ENCODE measurements around the gene GALNT17. TPM values are rescaled to one million over a fixed set of nuclear protein-coding genes. Genes with fewer than 3 reads are reported as not detected.

The GALNT17 gene
- total RNA-seq, 1 experiment from 2014 or later, result not detected

- no peak for ATAC-seq
- ChIA-PET CTCF (no interaction called here), POLR2A (no interaction called here)
Observed at GRCh38 chr7:71665716-71666115, 533.8 kb downstream of the GALNT17 start.

GRCh38 chr7:71668572-71668971, 536.6 kb downstream of the GALNT17 start:
- no peaks in the 10 kb centered on the region for H3K9me3 ChIP-seq (ENCODE audit: control insufficient read depth, insufficient read depth, low read depth, low read length)
- H3K4me1 ChIP-seq (ENCODE audit: control insufficient read depth, insufficient read depth, low read length), result no peaks in the 10 kb centered on the region
- BruUV-seq (replicated peaks), result no TSS peak
- ChIA-PET POLR2A (no interaction called here), CTCF (no interaction called here)
- TF ChIP-seq, protein P1, sequence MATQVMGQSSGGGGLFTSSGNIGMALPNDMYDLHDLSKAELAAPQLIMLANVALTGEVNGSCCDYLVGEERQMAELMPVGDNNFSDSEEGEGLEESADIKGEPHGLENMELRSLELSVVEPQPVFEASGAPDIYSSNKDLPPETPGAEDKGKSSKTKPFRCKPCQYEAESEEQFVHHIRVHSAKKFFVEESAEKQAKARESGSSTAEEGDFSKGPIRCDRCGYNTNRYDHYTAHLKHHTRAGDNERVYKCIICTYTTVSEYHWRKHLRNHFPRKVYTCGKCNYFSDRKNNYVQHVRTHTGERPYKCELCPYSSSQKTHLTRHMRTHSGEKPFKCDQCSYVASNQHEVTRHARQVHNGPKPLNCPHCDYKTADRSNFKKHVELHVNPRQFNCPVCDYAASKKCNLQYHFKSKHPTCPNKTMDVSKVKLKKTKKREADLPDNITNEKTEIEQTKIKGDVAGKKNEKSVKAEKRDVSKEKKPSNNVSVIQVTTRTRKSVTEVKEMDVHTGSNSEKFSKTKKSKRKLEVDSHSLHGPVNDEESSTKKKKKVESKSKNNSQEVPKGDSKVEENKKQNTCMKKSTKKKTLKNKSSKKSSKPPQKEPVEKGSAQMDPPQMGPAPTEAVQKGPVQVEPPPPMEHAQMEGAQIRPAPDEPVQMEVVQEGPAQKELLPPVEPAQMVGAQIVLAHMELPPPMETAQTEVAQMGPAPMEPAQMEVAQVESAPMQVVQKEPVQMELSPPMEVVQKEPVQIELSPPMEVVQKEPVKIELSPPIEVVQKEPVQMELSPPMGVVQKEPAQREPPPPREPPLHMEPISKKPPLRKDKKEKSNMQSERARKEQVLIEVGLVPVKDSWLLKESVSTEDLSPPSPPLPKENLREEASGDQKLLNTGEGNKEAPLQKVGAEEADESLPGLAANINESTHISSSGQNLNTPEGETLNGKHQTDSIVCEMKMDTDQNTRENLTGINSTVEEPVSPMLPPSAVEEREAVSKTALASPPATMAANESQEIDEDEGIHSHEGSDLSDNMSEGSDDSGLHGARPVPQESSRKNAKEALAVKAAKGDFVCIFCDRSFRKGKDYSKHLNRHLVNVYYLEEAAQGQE (IDR thresholded peaks at IDR 0.05; ENCODE audit: insufficient read depth in 1 of 2, low read depth in 2 of 2, low read length in 1 of 2), result no peak
- TF ChIP-seq SIN3A (IDR thresholded peaks at IDR 0.05; ENCODE audit: borderline replicate concordance, insufficient read depth, low read depth, low read length) (no peak), CTCF (IDR thresholded peaks at IDR 0.05) (no peak), TCF7L2 (IDR thresholded peaks at IDR 0.05; ENCODE audit: low read depth, low read length) (no peak), POLR2AphosphoS5 (IDR thresholded peaks at IDR 0.05; ENCODE audit: low read depth, low read length) (no peak)
- no peaks in the 10 kb centered on the region for H3K36me3 ChIP-seq (ENCODE audit: control insufficient read depth, insufficient read depth, low read length)
- in situ Hi-C loops (cut with HindIII; ENCODE audit: low pct_unique_long_range_greater_than_20kb, low sequenced_read_pairs) (no loop called here), intact Hi-C loops (cut with micrococcal nuclease; ENCODE audit: unreplicated experiment) (no loop called here)
- H3K27ac ChIP-seq (ENCODE audit: low read length), result no peak overlapping the region
- H3K4me3 ChIP-seq (ENCODE audit: low read depth in 2 of 2, low read length in 2 of 2), result no peak overlapping the region
- H3K27me3 ChIP-seq (ENCODE audit: control insufficient read depth, insufficient read depth, low read length), result no peaks in the 10 kb centered on the region
- ATAC-seq (no peak), DNase-seq (ENCODE audit: low read depth, low spot score) (no peak)

More at GRCh38 chr7:71665716-71666115, 533.8 kb downstream of the GALNT17 start:
- H3K36me3 ChIP-seq (ENCODE audit: control insufficient read depth, insufficient read depth, low read length), result no peaks in the 10 kb centered on the region
- H3K27me3 ChIP-seq (ENCODE audit: control insufficient read depth, insufficient read depth, low read length), result no peaks in the 10 kb centered on the region
- intact Hi-C loops (cut with micrococcal nuclease; ENCODE audit: unreplicated experiment) (no loop called here), in situ Hi-C loops (cut with HindIII; ENCODE audit: low pct_unique_long_range_greater_than_20kb, low sequenced_read_pairs) (no loop called here)
- no peaks in the 10 kb centered on the region for H3K4me1 ChIP-seq (ENCODE audit: control insufficient read depth, insufficient read depth, low read length)
- BruUV-seq (replicated peaks), result no TSS peak
- no peak for TF ChIP-seq TCF7L2 (IDR thresholded peaks at IDR 0.05; ENCODE audit: low read depth, low read length)
- no peak for TF ChIP-seq SIN3A (IDR thresholded peaks at IDR 0.05; ENCODE audit: borderline replicate concordance, insufficient read depth, low read depth, low read length)
- no peak for TF ChIP-seq POLR2AphosphoS5 (IDR thresholded peaks at IDR 0.05; ENCODE audit: low read depth, low read length)
- no peak for TF ChIP-seq CTCF (IDR thresholded peaks at IDR 0.05)
- TF ChIP-seq, protein P1 (IDR thresholded peaks at IDR 0.05; ENCODE audit: insufficient read depth in 1 of 2, low read depth in 2 of 2, low read length in 1 of 2), result no peak
- no peak for DNase-seq (ENCODE audit: low read depth, low spot score)
- no peaks in the 10 kb centered on the region for H3K9me3 ChIP-seq (ENCODE audit: control insufficient read depth, insufficient read depth, low read depth, low read length)
- H3K27ac ChIP-seq (ENCODE audit: low read length), result no peak overlapping the region
- H3K4me3 ChIP-seq (ENCODE audit: low read depth in 2 of 2, low read length in 2 of 2), result no peak overlapping the region
